HG03432 (cell line): Measurements from ENCODE around the gene PYGO1.
"Not testable (repeated sequence)": the region's sequence is repeated elsewhere in the genome, so short reads cannot be mapped to it uniquely, and the experiment has no call there.

Source experiments
- ATAC-seq: cut with Tn5 transposase; IDR thresholded peaks from one replicate; pipeline ENCODE4 v1.9.1; 2021; ENCODE audit warnings: mild to moderate bottlenecking, moderate library complexity; ENCODE audit not compliant: unreplicated experiment

The PYGO1 gene

DNA sequence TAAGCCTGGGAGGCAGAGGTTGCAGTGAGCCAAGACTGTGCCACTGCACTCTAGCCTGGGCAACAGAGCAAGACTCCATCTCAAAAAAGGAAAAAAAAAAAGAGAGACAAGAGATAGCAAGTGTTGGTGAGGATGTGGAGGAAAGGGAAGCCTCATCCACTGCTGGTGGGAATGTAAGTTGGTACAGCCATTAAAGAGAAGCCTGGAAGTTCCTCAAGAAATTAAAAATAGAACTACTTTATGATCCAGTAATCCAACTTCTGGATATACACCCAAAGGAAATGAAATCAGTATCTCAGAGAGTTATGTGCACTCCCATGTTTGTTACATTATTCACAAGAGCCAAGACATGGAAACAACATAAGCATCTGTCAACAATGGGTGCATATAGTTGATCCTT is 14.9 kb downstream of the PYGO1 start:
- ATAC-seq, result no peak

DNA sequence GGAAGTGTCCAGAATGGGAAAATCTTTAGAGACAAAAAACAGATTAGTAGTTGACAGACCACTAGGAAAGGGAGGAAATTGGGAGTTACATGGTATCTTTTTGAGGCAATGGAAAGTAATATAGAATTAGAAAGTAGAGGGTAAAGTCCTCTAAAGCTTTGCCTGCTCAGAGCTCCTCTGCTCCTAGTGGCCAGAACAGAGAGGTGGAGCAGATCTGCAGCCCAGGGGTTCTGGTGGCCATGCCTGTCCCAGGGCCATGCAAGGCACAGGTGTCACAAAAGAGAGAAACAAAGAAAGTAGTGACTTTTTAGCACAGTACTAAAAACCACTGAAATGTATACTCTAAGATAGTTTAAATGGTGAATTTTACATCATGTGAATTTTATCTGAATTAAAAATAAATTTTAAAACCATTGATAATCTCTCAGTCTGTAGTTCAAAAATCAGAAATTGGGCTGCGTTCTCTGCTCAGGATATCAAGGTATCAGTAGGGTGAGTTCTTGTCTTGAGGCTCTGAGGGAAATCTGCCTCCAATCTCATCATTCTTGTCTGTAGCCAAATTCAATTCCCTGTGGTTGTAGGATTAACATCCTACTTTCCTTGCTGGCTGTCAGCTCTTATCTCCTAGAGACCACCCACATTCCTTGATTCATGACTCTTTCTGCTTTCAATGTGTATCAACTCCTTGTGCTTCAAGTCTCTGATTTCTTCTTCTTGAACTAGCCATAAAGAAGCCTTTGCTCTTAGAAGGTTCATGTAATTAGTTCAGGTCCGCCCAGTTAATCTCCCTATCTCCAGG is 23.6 kb downstream of the PYGO1 start:
- no peak for ATAC-seq

DNA sequence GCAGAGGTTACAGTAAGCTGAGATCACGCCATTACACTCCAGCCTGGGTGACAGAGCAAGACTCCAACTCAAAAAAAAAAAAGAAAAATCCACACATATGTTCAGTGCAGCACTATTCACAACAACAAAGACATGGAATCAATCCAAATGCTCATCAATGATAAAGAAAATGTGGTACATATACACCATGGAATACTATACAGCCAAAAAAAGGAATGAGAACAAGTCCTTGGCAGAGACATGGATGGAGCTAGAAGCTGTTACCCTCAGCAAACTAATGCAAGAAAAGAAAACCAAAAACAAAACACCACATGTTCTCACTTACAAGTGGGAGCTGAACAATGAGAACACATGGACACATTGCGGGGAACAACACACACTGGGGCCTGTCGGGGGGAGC is 25.5 kb downstream of the PYGO1 start:
- no peak for ATAC-seq

DNA sequence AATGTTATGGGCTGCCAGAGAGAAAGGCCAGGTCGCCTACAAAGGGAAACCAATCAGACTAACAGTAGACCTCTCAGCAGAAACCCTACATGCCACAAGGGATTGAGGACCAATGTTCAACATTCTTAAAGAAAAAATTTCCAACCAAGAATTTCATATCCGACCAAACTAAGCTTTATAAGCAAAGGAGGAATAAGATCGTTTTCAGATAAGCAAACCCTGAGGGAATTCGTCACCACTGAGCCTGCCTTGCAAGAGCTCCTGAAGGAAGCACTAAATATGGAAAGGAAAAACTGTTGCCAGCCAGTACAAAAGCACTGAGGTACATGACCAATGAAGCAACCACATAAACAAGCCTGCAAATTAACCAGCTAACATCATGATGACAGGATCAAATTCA is 33.1 kb downstream of the PYGO1 start:
- no peak for ATAC-seq

DNA sequence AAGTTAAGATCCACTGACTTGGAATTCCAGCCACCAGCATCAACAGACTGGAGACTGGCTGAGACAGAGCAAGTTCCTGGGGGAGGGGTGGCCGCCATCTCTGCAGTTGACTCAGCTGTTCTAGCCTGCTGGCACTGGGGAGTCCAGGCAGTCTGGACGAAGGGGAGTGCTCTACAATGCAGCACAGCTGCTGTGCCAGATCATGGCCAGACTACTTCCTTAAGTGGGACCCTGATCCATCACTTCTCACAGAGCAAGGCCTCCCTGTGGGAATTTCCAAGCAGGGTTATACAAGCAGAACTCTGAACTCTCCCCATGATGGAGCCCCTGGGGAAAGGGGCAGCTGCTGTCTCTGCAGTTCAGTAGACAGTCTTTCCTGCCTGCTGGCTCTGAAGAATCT is 35.2 kb downstream of the PYGO1 start:
- no peak for ATAC-seq

DNA sequence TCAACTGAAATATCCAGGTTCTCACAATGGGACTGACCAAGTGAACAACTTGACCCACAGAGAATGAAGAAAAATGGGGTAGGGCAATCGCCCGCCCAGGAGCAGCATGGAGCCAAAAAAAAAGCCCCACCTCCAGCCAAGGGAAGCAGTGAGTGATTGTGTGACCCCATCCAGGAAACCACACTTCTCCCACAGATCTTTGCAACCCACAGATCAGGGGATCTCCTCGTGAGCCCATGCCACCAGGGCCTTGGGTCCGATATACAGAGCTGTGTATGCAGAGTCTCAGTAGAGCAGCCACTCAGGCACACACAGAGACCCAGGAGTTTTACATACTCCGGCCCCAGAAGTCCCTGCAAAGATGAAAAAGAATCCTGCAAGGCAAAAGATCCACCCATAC is 35.7 kb downstream of the PYGO1 start:
- ATAC-seq, result no peak

DNA sequence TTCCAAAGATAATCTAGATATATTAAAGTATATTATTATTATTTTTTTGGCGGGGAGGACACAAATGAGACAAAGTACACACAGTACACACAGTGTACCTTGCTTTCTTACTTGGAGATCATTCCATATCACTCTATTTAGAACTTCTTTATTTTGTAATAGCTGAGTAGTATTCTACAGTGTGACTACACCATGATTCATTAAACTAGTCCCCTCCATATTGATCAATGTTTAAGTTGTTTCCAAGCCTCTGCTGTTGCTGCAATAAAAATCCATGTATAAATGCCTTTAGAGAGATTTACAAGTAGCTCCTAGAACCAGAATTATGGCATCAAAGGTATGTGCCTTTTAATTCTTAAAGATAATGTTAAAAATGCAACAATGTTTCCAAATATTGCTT is 38.8 kb downstream of the PYGO1 start:
- ATAC-seq, result no peak

DNA sequence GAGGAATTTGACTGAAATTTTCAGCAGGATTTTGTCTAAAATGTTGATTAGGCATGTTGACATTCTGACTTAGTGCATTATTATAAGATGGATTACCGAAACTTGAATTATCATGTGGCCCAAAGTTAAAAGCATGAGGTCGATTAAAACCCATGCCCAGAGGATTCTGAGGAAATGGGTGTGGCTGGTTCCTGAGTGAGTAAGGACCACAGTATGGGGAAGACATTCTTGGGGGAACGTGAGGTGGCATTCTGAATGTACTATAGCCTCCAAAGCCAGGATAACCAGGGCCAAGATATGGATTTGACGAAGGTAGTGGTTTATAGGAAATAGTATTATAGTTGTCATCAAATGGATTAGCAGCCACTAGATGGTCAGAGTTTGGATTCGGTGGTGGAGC is 41.4 kb downstream of the PYGO1 start:
- no peak for ATAC-seq

DNA sequence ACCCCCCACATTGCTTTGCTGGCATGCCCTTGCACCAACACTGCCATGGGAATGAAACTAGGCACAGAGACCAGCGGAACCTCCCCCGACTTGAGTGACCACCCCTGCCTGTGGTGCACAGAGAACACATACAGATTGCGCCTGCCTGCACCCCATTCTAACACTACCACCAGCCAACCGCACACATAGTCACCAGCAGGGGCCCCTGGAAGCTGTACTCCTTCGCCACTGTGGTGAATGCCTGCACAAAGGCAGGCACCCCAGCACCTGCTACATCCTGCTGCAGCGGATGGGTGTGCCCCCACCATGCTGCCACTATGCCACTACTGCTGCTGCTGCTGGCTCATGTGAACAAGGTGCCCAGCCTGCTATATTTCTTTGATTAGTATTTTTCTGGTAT is 52.7 kb downstream of the PYGO1 start:
- ATAC-seq, result no peak

DNA sequence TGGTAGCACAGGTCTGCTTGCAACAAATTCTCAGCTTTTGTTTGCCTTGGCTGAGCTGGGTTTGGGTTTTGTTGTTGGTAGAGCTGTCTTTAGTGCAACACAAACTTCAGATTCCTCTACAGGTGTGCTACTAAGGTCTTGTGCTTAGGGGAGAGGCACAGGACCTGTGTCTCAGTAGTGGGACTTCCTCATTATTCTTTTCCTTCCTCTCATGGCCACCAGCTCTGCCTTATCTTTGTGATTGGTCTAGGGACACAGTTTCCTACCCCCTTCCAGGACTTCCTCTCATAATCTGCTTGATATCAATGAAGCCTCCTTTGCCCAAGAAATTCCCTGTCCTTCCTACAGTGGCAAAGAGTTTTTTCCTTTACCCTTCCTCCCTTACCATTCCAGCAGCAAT is 55.2 kb downstream of the PYGO1 start:
- ATAC-seq, result no peak

DNA sequence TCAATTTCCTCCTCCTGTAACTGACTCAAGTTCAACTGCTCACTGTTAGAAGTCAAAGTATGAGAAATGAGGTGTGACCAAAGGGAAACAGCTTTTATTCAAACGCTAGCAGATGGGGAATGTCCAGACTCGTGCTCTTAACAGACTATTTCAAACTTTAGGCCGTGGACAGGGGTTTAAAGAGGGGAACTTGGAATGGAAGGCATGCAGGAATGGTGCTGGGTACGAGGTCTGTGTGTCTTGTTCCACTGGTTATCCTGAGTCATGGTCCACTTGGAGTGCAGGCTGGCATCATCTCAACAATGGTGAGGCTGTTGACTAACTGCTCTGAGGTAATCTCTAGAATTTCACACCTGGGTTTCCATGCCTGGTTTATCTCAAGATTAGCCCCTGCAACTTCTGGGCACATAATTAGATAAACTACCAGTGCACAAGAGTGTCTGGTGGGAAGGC is 57.3 kb downstream of the PYGO1 start:
- no peak for ATAC-seq

DNA sequence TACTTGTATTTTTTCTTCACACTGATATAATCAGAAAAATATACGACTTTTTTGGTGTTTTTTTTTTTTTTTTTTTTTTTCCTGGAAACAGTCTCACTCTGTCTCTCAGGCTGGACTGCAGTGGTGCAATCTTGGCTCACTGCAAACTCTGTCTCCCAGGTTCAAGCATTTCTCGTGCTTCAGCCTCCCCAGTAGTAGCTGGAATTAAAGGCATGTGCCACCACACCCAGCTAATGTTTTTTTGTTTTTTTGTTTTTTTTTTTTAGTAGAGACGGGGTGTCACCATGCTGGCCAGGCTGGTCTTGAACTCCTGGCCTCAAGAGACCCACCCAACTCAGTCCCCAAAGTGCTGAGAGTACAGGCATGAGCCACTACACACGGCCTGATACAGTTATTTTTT is 59.3 kb downstream of the PYGO1 start:
- no peak for ATAC-seq

DNA sequence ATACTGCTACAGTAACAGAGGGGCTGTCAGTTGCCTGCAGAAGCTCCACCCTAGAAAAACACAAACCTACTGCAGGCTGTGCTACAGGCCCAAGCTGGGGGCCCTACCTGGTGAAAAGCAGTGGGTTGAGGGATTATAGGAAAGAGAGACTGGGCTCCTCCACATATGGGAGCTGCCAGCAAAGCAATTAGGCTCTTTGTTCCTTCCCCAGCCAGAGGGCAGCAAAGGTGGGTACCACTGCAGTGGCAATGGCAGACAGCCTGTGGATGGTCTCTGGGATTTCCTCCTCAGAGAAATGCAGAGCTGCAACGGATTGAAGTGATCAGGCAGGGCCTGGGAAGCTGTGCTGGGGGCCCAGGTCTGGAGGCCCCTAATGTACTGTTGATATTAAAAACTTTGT is 61.0 kb downstream of the PYGO1 start:
- ATAC-seq, result no peak

DNA sequence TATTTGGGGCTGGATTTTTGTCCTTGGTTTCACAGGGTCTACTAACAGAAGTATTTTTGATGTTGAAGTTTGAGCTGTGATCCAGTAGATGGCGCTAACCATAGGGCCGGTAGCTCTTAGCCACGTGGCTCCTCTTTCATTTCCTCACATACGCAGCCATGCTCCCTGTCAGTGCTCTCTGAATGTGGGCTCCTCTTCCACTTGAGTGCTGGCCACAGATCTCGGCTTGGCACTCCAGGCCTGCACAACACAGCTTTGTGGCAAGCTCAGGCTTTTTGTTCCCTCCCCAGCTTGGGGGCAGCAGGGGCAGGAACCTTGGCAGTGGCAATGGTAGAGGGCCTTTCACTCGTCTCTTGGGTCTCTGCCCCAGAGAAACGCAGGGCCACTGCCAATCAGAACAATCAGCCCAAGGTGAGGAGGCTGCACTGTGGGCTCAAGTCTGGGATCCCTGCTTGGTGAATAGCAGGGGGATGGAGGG is 61.5 kb downstream of the PYGO1 start:
- ATAC-seq, result no peak

DNA sequence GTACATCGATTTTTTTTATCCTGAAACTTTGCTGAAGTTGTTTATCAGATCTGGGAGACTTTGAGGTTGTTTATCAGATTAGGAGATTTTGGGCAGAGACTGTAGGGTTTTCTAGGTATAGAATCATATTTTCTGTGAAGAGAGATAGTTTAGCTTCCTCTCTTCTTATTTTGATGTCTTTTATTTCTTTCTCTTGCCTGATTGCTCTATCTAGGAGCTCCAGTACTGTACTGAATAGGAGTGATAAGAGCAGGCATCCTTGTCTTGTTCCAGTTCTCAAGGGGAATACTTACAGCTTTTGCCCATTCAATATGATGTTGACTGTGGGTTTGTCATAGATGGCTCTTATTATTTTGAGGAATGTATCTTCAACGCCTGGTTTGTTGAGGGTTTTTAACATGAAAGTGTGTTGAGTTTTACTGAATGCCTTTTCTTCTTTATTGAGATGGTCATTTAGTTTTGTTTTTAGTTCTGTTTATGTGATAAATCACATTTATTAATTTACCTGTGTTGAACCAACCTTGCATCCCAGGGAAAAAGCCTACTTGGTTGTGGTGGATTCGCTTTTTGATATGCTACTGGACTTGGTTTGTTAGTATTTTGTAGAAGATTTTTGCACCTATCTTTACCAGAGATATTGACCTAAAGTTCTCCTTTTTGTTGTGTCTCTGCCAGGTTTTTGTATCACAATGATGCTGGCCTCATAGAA is 65.2 kb downstream of the PYGO1 start:
- ATAC-seq, result no peak

DNA sequence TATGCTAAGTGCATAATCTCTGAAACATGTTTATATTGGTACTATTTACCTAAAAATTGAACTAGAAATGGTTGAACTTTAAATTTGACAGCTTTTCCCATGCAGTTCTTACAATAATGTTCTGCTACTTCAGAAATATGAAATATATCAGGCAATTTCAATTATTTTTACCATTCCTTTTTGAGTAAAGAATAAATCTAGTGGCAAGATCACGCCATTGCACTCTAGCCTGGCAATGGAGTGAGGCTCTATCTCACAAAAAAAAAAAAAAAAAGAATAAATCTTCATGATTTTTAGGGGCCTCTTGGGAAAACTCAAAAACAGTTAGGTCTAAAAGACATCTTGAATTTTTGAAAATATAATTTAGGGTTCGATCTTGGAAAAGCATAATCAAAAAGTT is 69.5 kb downstream of the PYGO1 start:
- ATAC-seq, result no peak

DNA sequence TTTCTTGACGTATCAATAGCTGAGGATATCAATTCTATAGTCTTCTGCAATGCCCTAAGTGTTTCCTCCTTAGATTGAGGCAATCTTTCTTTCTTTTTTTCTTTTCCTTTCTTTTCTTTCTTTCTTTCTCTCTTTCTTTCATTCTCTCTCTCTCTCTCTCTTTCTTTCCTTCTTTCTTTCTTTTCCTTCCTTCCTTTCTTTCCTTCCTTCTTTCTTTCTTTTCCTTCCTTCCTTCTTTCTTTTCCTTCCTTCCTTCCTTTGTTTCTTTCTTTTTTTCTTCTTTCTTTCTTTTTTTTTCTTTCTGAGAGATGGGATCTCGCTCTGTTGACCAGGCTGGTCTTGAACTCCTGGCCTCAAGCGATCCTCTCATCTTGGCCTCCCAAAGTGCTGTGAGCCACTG is 70.1 kb downstream of the PYGO1 start:
- ATAC-seq, result no peak

DNA sequence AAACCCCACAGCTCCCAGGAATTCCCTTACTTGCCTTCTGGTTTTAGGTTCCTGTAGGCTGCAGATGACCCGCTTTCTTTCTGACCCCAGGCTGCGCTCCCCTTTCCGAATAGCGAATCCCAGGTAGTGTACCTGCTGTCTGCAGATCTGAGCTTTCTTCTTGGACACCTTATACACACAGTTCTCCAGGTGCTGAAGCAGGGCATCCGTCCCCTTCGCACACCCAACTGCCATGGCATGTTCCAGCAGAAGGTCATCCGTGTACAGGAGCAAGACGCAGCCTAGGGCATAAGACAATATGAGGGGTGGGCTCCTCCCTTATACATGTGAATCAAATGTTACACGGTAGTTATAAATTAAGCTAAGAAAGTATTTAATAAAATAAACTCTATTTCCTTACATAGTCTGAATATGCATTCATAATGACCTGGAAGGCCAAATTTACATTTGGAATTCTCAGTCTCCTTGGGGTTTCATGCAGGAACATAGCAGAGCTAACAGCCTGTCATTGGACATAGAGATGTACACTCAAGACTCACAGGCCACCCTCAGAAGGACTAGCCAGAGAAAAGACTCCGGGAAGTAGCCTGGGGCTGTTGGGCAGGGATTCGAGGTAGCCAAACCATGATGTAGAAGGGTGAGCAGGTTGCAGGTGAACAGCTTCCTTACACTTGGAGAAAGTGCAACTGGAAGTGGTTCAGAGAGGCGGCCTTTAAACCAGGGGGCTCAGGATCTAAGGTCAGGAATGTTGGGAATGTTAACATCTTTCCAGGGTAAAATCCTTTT is 72.0 kb downstream of the PYGO1 start:
- no peak for ATAC-seq

DNA sequence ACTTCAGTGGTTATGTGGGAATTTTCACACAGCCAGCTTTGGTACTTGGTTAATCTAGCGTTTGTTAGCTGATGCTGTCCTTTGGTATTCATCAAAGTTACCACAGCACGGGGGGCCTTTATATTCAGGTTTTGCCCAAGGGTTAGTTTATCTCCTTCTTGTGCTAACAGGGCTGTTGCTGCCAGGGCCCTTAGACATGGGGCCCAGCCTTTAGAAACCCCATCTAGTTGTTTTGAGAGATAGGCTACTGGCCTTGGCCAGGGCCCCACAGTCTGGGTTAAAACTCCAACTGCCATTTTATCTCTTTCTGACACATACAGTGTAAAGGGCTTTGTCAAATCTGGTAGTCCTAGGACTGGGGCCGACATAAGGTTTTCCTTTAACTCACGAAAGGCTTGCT is 72.7 kb downstream of the PYGO1 start:
- ATAC-seq, result no peak

DNA sequence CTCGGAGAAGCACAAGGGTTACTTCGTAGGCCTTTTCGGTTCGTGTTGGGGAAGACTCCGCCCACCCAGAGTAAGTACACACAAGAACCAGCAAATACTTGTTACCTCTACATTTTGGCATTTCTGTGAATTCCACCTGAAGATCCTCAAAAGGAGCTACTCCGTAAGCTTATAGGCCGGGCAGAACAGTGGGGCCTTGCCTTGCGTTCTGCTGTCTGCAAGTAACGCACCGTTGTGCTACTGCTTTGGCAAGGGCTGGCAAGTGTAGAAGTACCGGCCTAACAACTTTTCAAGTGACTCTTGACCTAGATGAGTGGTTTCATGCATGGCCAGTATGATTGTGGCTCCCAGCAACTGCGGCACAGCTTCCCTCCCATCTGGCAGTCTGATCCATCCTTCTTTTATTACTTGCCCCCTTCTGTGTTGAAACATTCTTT is 73.7 kb downstream of the PYGO1 start:
- no peak for ATAC-seq

DNA sequence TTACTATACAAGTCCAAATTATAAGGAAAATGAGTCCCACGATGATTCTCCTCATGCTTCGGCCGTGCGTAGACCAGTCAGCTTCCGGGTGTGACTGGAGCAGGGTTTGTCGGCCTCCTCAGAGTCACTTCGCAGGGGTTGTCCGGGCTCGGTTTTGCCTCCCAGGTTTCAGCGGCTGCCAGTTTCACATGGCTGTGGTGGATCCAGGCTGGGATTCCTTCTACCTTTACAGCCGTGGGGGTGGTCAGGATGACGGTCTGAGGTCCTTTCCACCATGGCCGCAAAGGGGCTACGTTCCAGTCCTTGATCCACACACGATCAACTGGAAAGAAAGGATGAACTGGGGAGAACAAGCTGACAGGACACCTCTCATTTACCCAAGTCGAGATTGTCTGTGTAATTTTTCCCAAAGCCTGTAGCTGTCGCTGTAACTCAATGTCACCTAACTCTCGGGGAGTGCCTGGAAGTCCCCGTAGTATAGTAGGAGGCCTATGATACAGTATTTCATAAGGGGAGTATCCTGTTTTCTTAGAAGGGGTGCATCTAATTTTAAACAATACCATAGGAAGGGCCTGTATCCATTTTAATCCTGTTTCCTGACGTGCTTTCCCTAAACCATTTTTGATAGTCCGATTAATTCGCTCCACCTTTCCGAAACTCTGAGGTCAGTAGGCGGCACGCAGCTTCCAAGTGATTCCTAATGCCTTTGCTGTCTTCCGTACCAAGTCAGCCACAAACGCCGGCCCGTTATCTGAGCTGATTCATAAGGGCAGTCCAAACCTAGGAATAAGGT is 74.3 kb downstream of the PYGO1 start:
- not testable (repeated sequence) for ATAC-seq
